SK-N-MC (cell line): ENCODE data around the gene GREB1.

ENCODE experiments used
- DNase-seq: peaks from one replicate; pipeline ENCODE4 v3.0.0-alpha.2; 2011; ENCODE audit warnings: low read depth, low spot score
- H3K27ac ChIP-seq: fragments of 200-600 bp; sonication (generic); 2 replicates; pipeline ENCODE4 v1.5.1; 2016; ENCODE audit warnings: mixed run types
- H3K36me3 ChIP-seq: fragments of 200-600 bp; sonication (generic); 2 replicates; pipeline ENCODE4 v1.6.1; 2017; ENCODE audit warnings: antibody characterized with exemption, low read length, mixed read lengths; ENCODE audit not compliant: insufficient read depth
- H3K4me3 ChIP-seq: fragments of 200-600 bp; sonication (generic); 2 replicates; pipeline ENCODE4 v1.5.1; 2016
- H3K9ac ChIP-seq: fragments of 200-600 bp; sonication (generic); 2 replicates; pipeline ENCODE4 v1.8.0; 2017; ENCODE audit warnings: mixed run types, mixed read lengths; ENCODE audit not compliant: insufficient read length
- H3K9me3 ChIP-seq: fragments of 200-600 bp; sonication (generic); 2 replicates; pipeline ENCODE4 v1.6.1; 2017; ENCODE audit warnings: low read depth, mild to moderate bottlenecking, antibody characterized with exemption, low read length, moderate library complexity, mixed read lengths
- EZH2 ChIP-seq: fragments of 200-600 bp; sonication (generic); IDR thresholded peaks from one replicate; pipeline ENCODE4 v1.6.1; 2017; ENCODE audit warnings: antibody characterized with exemption
- FOXP2 ChIP-seq: optimal IDR thresholded peaks from 2 replicates; pipeline ENCODE3; 2011; ENCODE audit warnings: mild to moderate bottlenecking, moderate library complexity; ENCODE audit not compliant: insufficient read depth; ENCODE audit errors: extremely low read length, control extremely low read depth
- POLR2AphosphoS5 ChIP-seq: IDR thresholded peaks from 2 replicates; pipeline ENCODE4 v1.6.1; 2012; ENCODE audit warnings: mild to moderate bottlenecking, low read depth, low read length, borderline replicate concordance

Gene GREB1

GRCh38 chr2:11680901-11681721, 147.3 kb downstream of the GREB1 start:
- Histone ChIP-seq H3K36me3 (no peaks in the 10 kb centered on the region), H3K27ac (no peak overlapping the region), H3K4me3 (no peak overlapping the region), H3K9ac (no peak overlapping the region), H3K9me3 (no peaks in the 10 kb centered on the region)
- DNase-seq = no peak
- no peak for TF ChIP-seq POLR2AphosphoS5
- no peak for TF ChIP-seq EZH2
- no peak for TF ChIP-seq FOXP2

- H3K27ac ChIP-seq = no peak overlapping the region
- no peak for TF ChIP-seq POLR2AphosphoS5
- TF ChIP-seq EZH2 = no peak
- no peak for TF ChIP-seq FOXP2
- DNase-seq = no peak
- no peaks in the 10 kb centered on the region for H3K36me3 ChIP-seq
- H3K4me3 ChIP-seq = no peak overlapping the region
- no peaks in the 10 kb centered on the region for H3K9me3 ChIP-seq
- H3K9ac ChIP-seq = no peak overlapping the region
These were observed 148.1 kb downstream of the GREB1 start for GRCh38 chr2:11681722-11682589.

DNA sequence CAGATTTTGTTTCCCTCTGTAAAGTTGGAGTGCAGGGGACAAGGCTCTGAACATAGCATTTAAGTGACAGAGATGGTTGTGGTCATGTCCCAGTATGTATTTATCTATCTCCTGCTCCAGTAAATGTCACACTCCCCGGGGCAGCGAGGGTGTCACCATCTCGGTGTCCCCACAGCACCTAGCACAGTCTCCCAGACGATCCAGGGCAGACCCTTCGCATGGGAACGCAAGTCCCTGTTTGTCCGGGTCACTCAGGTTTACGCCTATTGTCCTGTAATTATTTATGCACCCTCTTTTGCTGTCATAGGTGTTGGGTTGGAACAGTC, 148.7 kb downstream of the GREB1 start:
- DNase-seq = no peak
- no peak overlapping the region for H3K27ac ChIP-seq
- H3K36me3 ChIP-seq = no peaks in the 10 kb centered on the region
- no peak overlapping the region for H3K9ac ChIP-seq
- H3K9me3 ChIP-seq = no peaks in the 10 kb centered on the region
- no peak for TF ChIP-seq EZH2
- no peak for TF ChIP-seq POLR2AphosphoS5
- no peak for TF ChIP-seq FOXP2
- no peak overlapping the region for H3K4me3 ChIP-seq

DNA sequence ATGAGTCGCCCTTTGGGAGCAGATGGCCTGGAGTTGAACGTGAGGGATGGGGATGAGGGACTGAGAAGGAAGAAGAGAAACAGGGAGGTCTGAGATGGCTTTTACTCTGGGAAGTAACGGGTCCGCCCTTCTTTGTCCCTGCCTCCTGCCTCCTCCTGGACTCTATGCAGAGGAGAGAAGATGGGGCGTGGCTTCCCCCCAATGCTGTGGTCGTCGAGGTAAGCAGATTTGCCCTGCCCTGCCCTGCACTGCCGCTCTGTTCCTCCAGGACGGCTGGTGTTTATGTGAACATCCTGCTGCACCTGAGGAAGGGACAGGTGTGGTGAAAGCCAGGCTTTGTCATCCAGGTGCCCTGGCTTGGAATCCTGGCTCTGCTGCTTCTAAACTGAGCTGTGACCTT, 149.6 kb downstream of the GREB1 start:
- Histone ChIP-seq H3K9me3 (no peaks in the 10 kb centered on the region), H3K36me3 (no peaks in the 10 kb centered on the region), H3K27ac (no peak overlapping the region), H3K9ac (no peak overlapping the region), H3K4me3 (no peak overlapping the region)
- TF ChIP-seq EZH2 (no peak), FOXP2 (no peak), POLR2AphosphoS5 (no peak)
- DNase-seq = no peak

DNA sequence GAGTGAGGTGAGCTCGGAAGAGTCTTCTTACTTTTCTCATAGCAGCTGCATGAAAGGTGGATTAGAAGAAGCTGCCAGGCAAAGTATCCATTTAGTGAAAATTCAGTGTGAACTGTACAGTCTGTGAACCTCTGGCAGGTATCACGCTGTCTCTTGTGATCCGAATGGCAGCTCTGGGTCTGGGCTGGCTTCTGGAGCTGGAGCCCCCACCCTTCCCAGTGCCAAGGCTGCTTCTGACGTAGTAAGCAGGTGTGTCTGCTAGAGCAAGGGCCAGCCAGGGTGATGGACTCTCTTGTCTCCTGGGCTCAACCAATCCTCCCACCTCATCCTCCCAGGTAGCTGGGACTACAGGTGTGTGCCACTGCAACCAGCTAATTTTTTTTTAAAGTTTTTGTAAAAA, 150.1 kb downstream of the GREB1 start:
- DNase-seq = no peak
- TF ChIP-seq EZH2 (no peak), POLR2AphosphoS5 (no peak), FOXP2 (no peak)
- Histone ChIP-seq H3K36me3 (no peaks in the 10 kb centered on the region), H3K27ac (no peak overlapping the region), H3K9me3 (no peaks in the 10 kb centered on the region), H3K9ac (no peak overlapping the region), H3K4me3 (no peak overlapping the region)

- Histone ChIP-seq H3K36me3 (no peaks in the 10 kb centered on the region), H3K27ac (no peak overlapping the region), H3K9me3 (no peaks in the 10 kb centered on the region), H3K4me3 (no peak overlapping the region), H3K9ac (no peak overlapping the region)
- no peak for TF ChIP-seq EZH2
- no peak for TF ChIP-seq FOXP2
- no peak for TF ChIP-seq POLR2AphosphoS5
- DNase-seq = no peak
These were observed 151.1 kb downstream of the GREB1 start for GRCh38 chr2:11684894-11685460.

DNA sequence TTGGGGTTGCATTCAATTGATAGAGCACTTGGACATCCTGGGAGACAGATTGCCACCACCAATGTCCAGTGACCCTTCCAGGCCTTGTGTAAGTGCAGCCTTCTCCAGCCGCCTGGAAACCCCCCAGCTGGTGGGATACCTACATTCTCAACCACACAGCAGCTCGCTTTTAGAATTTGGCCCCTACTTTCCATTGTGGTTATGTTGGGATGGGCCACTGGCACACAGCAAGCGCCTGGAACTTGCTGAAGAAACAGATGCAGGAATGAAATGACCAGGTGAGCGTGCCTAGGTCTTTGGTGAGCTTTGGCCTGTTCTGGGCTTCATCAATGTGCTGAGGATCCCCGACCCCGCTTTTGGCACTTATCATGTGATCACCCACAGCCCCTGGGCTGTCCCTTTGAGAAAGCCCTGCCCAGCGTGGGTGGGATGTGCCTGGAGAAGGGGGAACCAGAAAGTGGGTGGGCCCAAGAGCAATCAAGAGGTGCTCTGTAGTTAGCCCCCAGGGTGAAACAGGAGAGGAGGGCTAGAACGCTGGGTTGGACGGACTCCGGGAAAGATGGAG, 152.1 kb downstream of the GREB1 start:
- no peak overlapping the region for H3K9ac ChIP-seq
- H3K27ac ChIP-seq = no peak overlapping the region
- no peak for TF ChIP-seq EZH2
- no peak for TF ChIP-seq POLR2AphosphoS5
- TF ChIP-seq FOXP2 = no peak
- no peak overlapping the region for H3K4me3 ChIP-seq
- no peaks in the 10 kb centered on the region for H3K9me3 ChIP-seq
- H3K36me3 ChIP-seq = no peaks in the 10 kb centered on the region
- DNase-seq = no peak

DNA sequence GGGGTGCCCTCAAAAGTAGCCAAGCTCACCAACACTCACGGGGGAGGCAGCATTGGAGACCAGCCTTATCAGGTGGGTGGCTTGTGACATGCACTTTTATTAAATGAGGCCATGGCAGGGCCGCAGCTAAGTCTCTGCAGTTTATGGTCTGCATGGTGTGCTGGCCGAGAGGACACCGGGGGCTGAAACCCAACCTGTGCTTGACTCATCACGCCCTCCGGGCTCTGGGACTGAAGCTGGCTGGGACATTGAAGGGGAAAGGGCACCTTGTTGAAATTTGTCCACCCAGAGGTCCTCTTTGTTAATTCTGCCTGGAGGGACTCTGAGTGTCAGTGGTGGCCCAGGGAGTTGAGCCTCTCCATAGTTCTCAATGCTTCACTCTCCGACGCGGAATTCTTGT, 153.9 kb downstream of the GREB1 start:
- Histone ChIP-seq H3K4me3 (no peak overlapping the region), H3K36me3 (no peaks in the 10 kb centered on the region), H3K9ac (no peak overlapping the region), H3K9me3 (no peaks in the 10 kb centered on the region), H3K27ac (no peak overlapping the region)
- DNase-seq = no peak
- TF ChIP-seq FOXP2 (no peak), EZH2 (no peak), POLR2AphosphoS5 (no peak)
